Measurements from ENCODE around the gene KCTD20. TPM values are rescaled to one million over a fixed set of nuclear protein-coding genes. Genes with fewer than 3 reads are reported as not detected.

KCTD20 gene
- total RNA-seq, 1 donor from 2014 or later: 89.1 TPM

DNA sequence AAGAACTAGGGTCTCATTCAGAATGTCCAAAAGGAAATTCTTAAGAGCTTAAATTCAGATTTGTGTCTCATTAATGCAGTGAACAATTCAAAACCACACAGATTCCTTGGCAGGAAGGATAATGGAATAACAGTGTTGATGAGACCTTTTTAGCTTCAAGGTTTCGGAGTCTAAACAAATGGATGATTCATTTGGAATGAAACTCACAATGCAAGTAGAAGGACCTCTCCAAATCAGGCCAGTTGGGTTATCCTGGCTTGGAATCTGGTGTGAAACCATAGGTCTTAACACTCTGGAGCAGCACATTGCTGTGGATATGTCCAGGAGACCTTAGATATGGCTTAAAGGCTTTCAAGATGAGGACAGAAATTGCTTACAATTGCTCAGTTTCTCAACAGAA, 44.9 kb downstream of the KCTD20 start:
- Mint-ChIP-seq H3K4me3 (ENCODE audit: unreplicated experiment) (no peak overlapping the region), H3K27me3 (ENCODE audit: low read depth) (no peaks in the 10 kb centered on the region), H3K36me3 (ENCODE audit: low read depth) (peaks cover 33% of the 10 kb centered on the region), H3K9me3 (ENCODE audit: low read depth) (no peaks in the 10 kb centered on the region), H3K27ac (ENCODE audit: unreplicated experiment) (no peak overlapping the region), H3K4me1 (ENCODE audit: low read depth) (peaks cover 30% of the 10 kb centered on the region)
- TF ChIP-seq, protein P1, sequence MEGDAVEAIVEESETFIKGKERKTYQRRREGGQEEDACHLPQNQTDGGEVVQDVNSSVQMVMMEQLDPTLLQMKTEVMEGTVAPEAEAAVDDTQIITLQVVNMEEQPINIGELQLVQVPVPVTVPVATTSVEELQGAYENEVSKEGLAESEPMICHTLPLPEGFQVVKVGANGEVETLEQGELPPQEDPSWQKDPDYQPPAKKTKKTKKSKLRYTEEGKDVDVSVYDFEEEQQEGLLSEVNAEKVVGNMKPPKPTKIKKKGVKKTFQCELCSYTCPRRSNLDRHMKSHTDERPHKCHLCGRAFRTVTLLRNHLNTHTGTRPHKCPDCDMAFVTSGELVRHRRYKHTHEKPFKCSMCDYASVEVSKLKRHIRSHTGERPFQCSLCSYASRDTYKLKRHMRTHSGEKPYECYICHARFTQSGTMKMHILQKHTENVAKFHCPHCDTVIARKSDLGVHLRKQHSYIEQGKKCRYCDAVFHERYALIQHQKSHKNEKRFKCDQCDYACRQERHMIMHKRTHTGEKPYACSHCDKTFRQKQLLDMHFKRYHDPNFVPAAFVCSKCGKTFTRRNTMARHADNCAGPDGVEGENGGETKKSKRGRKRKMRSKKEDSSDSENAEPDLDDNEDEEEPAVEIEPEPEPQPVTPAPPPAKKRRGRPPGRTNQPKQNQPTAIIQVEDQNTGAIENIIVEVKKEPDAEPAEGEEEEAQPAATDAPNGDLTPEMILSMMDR (IDR thresholded peaks at IDR 0.05): no peak
- DNase-seq (ENCODE audit: low spot score): no peak

DNA sequence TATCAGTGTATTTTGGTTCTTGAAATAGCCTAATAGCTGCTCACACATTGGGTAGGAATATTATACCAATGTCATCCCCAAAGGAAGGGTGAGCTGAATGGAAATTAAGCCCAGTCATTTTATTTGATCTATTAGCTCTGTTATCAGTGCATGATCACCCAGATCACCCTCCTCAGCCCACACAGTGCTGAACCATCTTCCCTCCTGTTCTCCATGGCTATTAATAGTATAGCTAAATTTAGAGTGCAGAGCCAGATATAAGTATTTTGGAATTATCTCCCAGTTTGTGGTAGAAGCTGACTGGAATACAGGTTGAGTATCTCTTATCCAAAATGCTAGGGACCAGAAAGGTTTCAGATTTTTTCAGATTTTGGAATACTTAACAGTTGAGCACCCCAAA, 45.4 kb downstream of the KCTD20 start:
- H3K9me3 Mint-ChIP-seq (ENCODE audit: low read depth): no peaks in the 10 kb centered on the region
- H3K36me3 Mint-ChIP-seq (ENCODE audit: low read depth): peaks cover 33% of the 10 kb centered on the region
- H3K4me1 Mint-ChIP-seq (ENCODE audit: low read depth): peaks cover 30% of the 10 kb centered on the region
- TF ChIP-seq, protein P1 (IDR thresholded peaks at IDR 0.05): no peak
- no peaks in the 10 kb centered on the region for H3K27me3 Mint-ChIP-seq (ENCODE audit: low read depth)
- DNase-seq (ENCODE audit: low spot score): no peak
- H3K4me3 Mint-ChIP-seq (ENCODE audit: unreplicated experiment): no peak overlapping the region
- no peak overlapping the region for H3K27ac Mint-ChIP-seq (ENCODE audit: unreplicated experiment)

DNA sequence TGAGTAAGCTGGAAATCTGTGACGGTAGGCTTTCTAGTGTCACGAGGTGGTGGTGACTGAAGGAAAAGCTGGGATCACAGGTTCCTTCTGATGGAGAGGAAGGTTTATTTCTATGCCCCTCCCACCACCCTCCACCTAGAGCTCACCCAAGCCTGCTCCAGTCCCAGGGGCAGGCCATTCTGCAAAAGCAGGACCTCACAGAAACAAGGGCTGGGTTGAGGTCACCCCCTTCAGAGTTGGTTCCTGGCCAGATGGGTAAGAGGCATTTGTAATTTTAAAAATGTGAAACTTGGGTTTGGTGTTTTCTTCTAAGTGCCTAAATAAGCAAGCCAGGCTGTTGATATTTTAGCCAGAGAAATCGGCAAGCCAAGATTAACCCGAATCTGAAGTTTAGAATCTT, 46.6 kb downstream of the KCTD20 start:
- Mint-ChIP-seq H3K9me3 (ENCODE audit: low read depth) (no peaks in the 10 kb centered on the region), H3K27me3 (ENCODE audit: low read depth) (no peaks in the 10 kb centered on the region), H3K36me3 (ENCODE audit: low read depth) (peaks cover 36% of the 10 kb centered on the region), H3K27ac (ENCODE audit: unreplicated experiment) (no peak overlapping the region), H3K4me1 (ENCODE audit: low read depth) (peaks cover 35% of the 10 kb centered on the region), H3K4me3 (ENCODE audit: unreplicated experiment) (no peak overlapping the region)
- TF ChIP-seq, protein P1 (IDR thresholded peaks at IDR 0.05): no peak
- no peak for DNase-seq (ENCODE audit: low spot score)

DNA sequence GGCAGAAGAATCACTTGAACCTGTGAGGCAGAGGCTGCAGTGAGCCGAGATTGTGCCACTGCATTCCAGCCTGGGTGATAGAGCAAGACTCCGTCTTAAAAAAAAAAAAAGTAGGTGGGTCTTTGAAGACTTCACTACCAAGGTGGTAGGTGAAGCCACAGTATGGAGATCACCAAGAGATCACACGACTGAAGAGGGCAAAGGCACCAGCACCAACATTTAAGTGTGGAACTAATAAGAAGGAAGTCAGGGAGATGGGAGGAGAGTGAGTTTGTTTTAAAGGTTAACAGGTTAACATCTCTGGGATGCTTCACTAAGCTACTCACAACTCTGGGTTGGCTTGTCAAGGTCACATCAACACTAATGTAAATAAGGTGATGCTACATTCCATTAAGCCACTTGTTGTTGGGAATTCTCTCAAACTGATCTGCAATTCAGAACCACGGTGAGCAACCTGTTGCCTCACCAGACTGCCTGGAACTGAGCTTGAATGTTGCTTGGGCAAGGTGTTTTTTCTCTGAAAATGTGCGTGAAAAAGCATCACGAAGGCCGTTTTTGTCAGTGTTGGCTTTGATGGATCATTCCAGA, 48.7 kb downstream of the KCTD20 start:
- H3K36me3 Mint-ChIP-seq (ENCODE audit: low read depth): peaks cover 40% of the 10 kb centered on the region
- peaks cover 33% of the 10 kb centered on the region for H3K4me1 Mint-ChIP-seq (ENCODE audit: low read depth)
- TF ChIP-seq, protein P1 (IDR thresholded peaks at IDR 0.05): no peak
- no peak for DNase-seq (ENCODE audit: low spot score)
- no peak overlapping the region for H3K27ac Mint-ChIP-seq (ENCODE audit: unreplicated experiment)
- no peaks in the 10 kb centered on the region for H3K27me3 Mint-ChIP-seq (ENCODE audit: low read depth)
- no peaks in the 10 kb centered on the region for H3K9me3 Mint-ChIP-seq (ENCODE audit: low read depth)
- H3K4me3 Mint-ChIP-seq (ENCODE audit: unreplicated experiment): no peak overlapping the region

GRCh38 chr6:36492092-36492491, 49.3 kb downstream of the KCTD20 start:
- no peak overlapping the region for H3K4me3 Mint-ChIP-seq (ENCODE audit: unreplicated experiment)
- peaks cover 39% of the 10 kb centered on the region for H3K36me3 Mint-ChIP-seq (ENCODE audit: low read depth)
- H3K9me3 Mint-ChIP-seq (ENCODE audit: low read depth): no peaks in the 10 kb centered on the region
- H3K27me3 Mint-ChIP-seq (ENCODE audit: low read depth): no peaks in the 10 kb centered on the region
- TF ChIP-seq, protein P1 (IDR thresholded peaks at IDR 0.05): no peak
- no peak overlapping the region for H3K27ac Mint-ChIP-seq (ENCODE audit: unreplicated experiment)
- H3K4me1 Mint-ChIP-seq (ENCODE audit: low read depth): peaks cover 33% of the 10 kb centered on the region
- DNase-seq (ENCODE audit: low spot score): no peak

Measured in chondrocyte (in vitro differentiated cells).